ENCODE data around the gene UBN2.
A peak's percentile ranks its signal among the peaks of the same experiment; 100 is the strongest.

The UBN2 gene

DNA sequence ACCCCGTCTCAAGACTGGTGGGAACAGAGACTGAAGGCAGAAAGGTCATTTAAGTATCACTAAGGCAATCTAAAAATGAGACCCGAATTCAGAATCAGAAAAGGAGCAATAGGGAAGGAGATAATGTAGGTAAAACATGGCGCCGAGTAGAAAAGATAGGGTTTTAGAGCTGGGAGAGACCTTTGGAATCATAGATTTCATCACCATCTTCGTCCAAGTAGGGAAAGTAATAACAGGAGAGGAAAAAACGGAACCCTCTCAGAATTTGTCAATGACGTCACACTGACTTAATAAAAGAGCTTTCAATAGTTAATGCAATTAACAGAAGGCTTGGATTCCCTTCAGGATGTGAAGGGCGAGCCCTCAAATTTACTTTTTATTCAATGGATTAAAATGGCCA lies 1.0 kb upstream of the UBN2 start:
- Histone ChIP-seq H3K9me3 (ENCODE audit: low read depth, low read length) (no peaks in the 10 kb centered on the region), H3K9ac (ENCODE audit: insufficient read length) (no peak overlapping the region), H3K4me3 (peak overlapping the region; percentile 100; the same call in 1 of the 2 replicates), H3K36me3 (ENCODE audit: insufficient read depth, low read length) (no peaks in the 10 kb centered on the region), H3K27ac (no peak overlapping the region)
- TF ChIP-seq POLR2AphosphoS5 (IDR thresholded peaks at IDR 0.05; ENCODE audit: borderline replicate concordance, low read depth, low read length) (no peak), FOXP2 (optimal IDR thresholded peaks at IDR 0.05; ENCODE audit: control extremely low read depth, extremely low read length, insufficient read depth) (no peak), EZH2 (IDR thresholded peaks at IDR 0.05) (no peak)
- DNase-seq (ENCODE audit: low read depth, low spot score): no peak

DNA sequence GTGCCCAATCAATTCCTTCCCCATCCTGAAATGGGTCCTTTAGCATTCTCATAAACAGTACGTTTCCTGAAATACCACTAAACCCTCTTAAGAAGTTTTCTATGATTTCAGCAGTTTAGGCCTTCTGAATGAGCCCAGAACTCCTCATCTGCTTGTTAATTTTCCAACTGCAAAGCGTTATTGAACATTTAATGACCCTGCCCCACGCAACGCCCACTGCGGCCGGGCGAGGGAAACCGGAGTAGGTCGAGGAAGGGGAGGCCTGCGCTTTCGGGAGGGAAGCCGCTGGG lies 608 bp upstream of the UBN2 start:
- Histone ChIP-seq H3K36me3 (ENCODE audit: insufficient read depth, low read length) (no peaks in the 10 kb centered on the region), H3K4me3 (peak overlapping the region; percentile 100), H3K9me3 (ENCODE audit: low read depth, low read length) (no peaks in the 10 kb centered on the region), H3K9ac (ENCODE audit: insufficient read length) (peak overlapping the region; percentile 52), H3K27ac (no peak overlapping the region)
- DNase-seq (ENCODE audit: low read depth, low spot score): no peak
- TF ChIP-seq POLR2AphosphoS5 (IDR thresholded peaks at IDR 0.05; ENCODE audit: borderline replicate concordance, low read depth, low read length) (no peak), EZH2 (IDR thresholded peaks at IDR 0.05) (no peak), FOXP2 (optimal IDR thresholded peaks at IDR 0.05; ENCODE audit: control extremely low read depth, extremely low read length, insufficient read depth) (no peak)

DNA sequence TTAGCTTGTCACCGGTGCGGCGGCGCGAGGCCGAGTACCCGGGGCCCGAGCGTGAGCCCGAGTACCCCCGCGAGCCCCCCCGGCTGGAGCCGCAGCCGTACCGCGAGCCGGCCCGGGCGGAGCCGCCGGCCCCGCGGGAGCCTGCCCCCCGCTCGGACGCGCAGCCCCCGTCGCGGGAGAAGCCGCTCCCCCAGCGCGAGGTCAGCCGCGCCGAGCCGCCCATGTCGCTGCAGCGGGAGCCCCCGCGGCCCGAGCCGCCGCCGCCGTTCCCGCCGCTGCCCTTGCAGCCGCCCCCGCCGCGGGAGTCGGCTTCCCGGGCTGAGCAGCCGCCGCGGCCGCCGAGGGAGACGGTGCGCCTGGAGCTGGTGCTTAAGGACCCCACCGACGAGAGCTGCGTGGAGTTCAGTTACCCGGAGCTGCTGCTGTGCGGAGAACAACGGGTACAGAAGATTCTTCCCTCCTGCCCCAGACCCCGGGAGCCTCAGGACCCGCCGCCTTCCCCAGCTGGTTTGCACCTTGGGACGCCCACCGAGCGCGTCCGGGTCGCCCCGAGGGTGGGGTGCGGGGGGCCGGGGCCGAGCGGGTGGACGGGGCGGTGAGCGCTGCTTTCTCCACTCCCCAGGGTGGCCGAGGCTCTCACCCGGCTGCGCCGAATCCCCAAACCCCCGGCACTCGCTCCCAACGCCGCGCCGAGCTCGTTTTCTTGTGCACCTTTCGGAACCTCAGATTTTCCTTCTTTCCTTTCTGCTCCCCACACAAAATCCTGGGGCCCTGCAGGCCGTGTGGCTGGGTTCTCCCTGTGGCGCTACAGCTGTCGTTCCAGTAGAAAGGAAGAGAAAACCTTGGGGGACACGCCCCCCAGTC lies 708 bp downstream of the UBN2 start:
- Histone ChIP-seq H3K4me3 (peak overlapping the region; percentile 100), H3K27ac (no peak overlapping the region), H3K9ac (ENCODE audit: insufficient read length) (peak overlapping the region; percentile 88), H3K9me3 (ENCODE audit: low read depth, low read length) (no peaks in the 10 kb centered on the region), H3K36me3 (ENCODE audit: insufficient read depth, low read length) (no peaks in the 10 kb centered on the region)
- no peak for DNase-seq (ENCODE audit: low read depth, low spot score)
- TF ChIP-seq FOXP2 (optimal IDR thresholded peaks at IDR 0.05; ENCODE audit: control extremely low read depth, extremely low read length, insufficient read depth) (no peak), POLR2AphosphoS5 (IDR thresholded peaks at IDR 0.05; ENCODE audit: borderline replicate concordance, low read depth, low read length) (no peak), EZH2 (IDR thresholded peaks at IDR 0.05) (no peak)

DNA sequence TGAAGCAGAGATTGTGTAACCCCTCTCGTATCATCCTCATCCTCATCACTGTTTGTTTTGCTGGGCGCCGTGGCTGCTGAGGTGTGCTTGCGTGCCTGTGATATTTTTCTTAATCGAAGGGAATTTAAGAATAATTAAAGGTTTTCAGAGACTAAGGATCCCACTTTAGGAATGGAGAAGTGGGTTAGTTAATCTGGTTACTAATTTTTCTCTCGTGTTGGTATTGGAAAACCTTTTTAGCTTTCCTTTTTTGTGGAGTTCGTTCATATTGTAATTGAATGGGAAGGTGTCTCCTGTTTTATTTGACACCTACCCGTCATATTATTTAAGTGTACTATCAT lies 1.3 kb downstream of the UBN2 start:
- no peak for TF ChIP-seq POLR2AphosphoS5 (IDR thresholded peaks at IDR 0.05; ENCODE audit: borderline replicate concordance, low read depth, low read length)
- peak overlapping the region; percentile 66 for H3K9ac ChIP-seq (ENCODE audit: insufficient read length)
- no peaks in the 10 kb centered on the region; the same call in 1 of the 2 replicates for H3K36me3 ChIP-seq (ENCODE audit: insufficient read depth, low read length)
- no peak overlapping the region for H3K27ac ChIP-seq
- no peaks in the 10 kb centered on the region for H3K9me3 ChIP-seq (ENCODE audit: low read depth, low read length)
- peak overlapping the region; percentile 100 for H3K4me3 ChIP-seq
- DNase-seq (ENCODE audit: low read depth, low spot score): no peak

DNA sequence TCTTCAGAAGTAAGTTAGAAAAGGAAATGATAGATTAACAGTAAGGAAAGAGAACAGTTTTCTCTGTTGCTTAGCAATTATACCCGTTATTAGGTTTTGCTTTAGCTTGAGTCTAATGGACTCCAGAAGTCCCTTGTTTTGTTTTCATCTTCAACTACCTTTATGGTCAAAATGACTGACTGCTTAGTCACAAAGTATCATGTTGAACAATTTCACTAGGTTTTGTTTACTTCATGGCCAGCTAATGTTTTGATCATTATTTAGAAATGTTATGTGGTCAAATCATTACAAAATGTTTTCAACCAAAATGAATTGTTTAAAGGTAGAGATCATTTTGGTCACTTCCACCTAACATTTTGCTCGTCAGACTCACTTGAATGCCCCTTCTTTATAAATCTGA lies 1.9 kb downstream of the UBN2 start:
- TF ChIP-seq POLR2AphosphoS5 (IDR thresholded peaks at IDR 0.05; ENCODE audit: borderline replicate concordance, low read depth, low read length): no peak
- no peak for TF ChIP-seq FOXP2 (optimal IDR thresholded peaks at IDR 0.05; ENCODE audit: control extremely low read depth, extremely low read length, insufficient read depth)
- no peak for TF ChIP-seq EZH2 (IDR thresholded peaks at IDR 0.05)
- Histone ChIP-seq H3K36me3 (ENCODE audit: insufficient read depth, low read length) (peaks cover 5% of the 10 kb centered on the region; the same call in 1 of the 2 replicates), H3K9me3 (ENCODE audit: low read depth, low read length) (no peaks in the 10 kb centered on the region), H3K9ac (ENCODE audit: insufficient read length) (peak overlapping the region; percentile 28), H3K4me3 (0 out of 2 replicates have a peak overlapping the region, but pooled peaks have one; percentile 17), H3K27ac (no peak overlapping the region)
- no peak for DNase-seq (ENCODE audit: low read depth, low spot score)

DNA sequence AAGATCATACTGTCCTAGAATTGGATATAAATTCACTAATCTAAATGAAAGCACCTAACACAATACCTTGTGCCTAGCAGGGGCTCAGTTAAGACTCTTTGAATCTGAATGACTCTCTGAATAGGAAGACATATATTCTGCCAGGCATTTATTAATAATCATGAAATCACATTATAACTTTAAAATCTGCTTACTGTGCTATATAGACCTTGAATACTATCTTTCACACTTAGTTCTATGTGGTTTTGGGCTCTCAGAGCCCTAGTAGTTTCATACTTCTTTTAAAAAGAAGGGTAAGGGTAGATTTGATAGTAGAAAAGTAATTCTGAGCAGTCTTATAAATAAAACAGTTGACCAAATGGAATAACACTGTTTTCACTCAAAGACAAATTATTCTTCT lies 10.2 kb downstream of the UBN2 start:
- no peak overlapping the region for H3K9ac ChIP-seq (ENCODE audit: insufficient read length)
- H3K27ac ChIP-seq: no peak overlapping the region
- no peak overlapping the region for H3K4me3 ChIP-seq
- DNase-seq (ENCODE audit: low read depth, low spot score): no peak
- H3K36me3 ChIP-seq (ENCODE audit: insufficient read depth, low read length): peaks cover 6% of the 10 kb centered on the region
- H3K9me3 ChIP-seq (ENCODE audit: low read depth, low read length): no peaks in the 10 kb centered on the region
- no peak for TF ChIP-seq FOXP2 (optimal IDR thresholded peaks at IDR 0.05; ENCODE audit: control extremely low read depth, extremely low read length, insufficient read depth)
- TF ChIP-seq POLR2AphosphoS5 (IDR thresholded peaks at IDR 0.05; ENCODE audit: borderline replicate concordance, low read depth, low read length): no peak
- no peak for TF ChIP-seq EZH2 (IDR thresholded peaks at IDR 0.05)

DNA sequence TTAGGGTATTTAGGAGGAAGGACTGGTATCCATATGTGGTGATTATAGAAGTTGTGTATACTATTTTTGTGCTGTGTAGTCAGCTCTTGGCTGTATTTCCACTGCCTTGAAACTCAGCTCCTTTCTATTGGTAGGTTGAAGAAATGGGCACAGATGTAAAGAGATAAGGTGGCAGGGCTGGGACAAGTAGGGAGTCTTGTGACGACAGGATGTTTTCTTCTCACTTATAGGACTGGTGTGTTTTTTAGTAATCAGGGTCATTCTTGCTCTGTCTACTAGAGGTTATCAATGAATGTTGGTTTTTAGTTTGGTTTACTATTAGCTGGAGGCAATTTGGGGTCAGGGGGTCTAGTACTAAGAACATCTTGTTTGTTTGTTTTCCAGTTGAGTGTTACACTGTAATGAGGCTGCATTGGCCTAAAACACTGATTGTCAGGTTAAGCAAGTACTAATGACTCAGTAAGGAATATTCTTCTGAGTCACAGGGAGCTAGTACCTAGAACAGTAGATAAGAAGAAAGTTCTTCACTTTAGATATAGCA lies 11.8 kb downstream of the UBN2 start:
- Histone ChIP-seq H3K27ac (no peak overlapping the region), H3K36me3 (ENCODE audit: insufficient read depth, low read length) (peaks cover 2% of the 10 kb centered on the region)
- no peak for TF ChIP-seq POLR2AphosphoS5 (IDR thresholded peaks at IDR 0.05; ENCODE audit: borderline replicate concordance, low read depth, low read length)
- TF ChIP-seq FOXP2 (optimal IDR thresholded peaks at IDR 0.05; ENCODE audit: control extremely low read depth, extremely low read length, insufficient read depth): no peak
- TF ChIP-seq EZH2 (IDR thresholded peaks at IDR 0.05): no peak

DNA sequence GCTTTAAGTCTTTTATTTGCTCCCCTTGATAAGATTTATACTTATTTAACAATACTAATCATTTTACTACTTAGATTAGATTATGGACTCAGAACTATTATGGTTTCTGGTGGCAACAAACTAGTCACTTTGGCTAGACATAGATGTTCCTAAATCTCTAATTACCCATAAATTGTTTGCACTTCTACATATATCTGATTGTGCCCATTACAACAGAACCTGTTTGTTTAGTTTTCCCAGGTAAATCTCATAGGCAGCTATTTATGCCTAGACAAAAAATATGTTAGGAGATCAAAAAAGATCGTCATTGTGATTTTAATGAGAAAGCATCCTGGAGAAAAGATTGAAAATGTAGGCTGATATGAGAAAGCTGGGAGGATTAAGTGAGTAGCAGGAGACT lies 14.4 kb downstream of the UBN2 start:
- Histone ChIP-seq H3K36me3 (ENCODE audit: insufficient read depth, low read length) (no peaks in the 10 kb centered on the region; the same call in none of the 2 replicates), H3K9me3 (ENCODE audit: low read depth, low read length) (no peaks in the 10 kb centered on the region), H3K9ac (ENCODE audit: insufficient read length) (no peak overlapping the region), H3K4me3 (no peak overlapping the region), H3K27ac (no peak overlapping the region)
- TF ChIP-seq POLR2AphosphoS5 (IDR thresholded peaks at IDR 0.05; ENCODE audit: borderline replicate concordance, low read depth, low read length) (no peak), EZH2 (IDR thresholded peaks at IDR 0.05) (no peak), FOXP2 (optimal IDR thresholded peaks at IDR 0.05; ENCODE audit: control extremely low read depth, extremely low read length, insufficient read depth) (no peak)
- no peak for DNase-seq (ENCODE audit: low read depth, low spot score)

More for the DNA sequence above, 11.8 kb downstream of the UBN2 start:
- no peak overlapping the region for H3K9ac ChIP-seq (ENCODE audit: insufficient read length)
- no peak overlapping the region for H3K4me3 ChIP-seq
- no peaks in the 10 kb centered on the region for H3K9me3 ChIP-seq (ENCODE audit: low read depth, low read length)
- DNase-seq (ENCODE audit: low read depth, low spot score): no peak

All from SK-N-MC (cell line).